SK-N-SH treated with all-trans-retinoic acid at 6 μM for 48 hours (cell line): ENCODE results near the gene HCFC2.

Experiments
- ATAC-seq: fragments of 200-7000 bp; cut with Tn5 transposase; 3 replicates; pipeline ENCODE4 v1.9.1; 2020; ENCODE audit warnings: mild to moderate bottlenecking, moderate library complexity
- ARNTL ChIP-seq: fragments of 450-650 bp; formaldehyde crosslinking; IDR thresholded peaks from 2 replicates; pipeline ENCODE4 v1.5.0; 2020; ENCODE audit warnings: low read depth, mild to moderate bottlenecking, moderate library complexity, borderline replicate concordance
- BACH2 ChIP-seq: fragments of 250-450 bp; sonication (Bioruptor Pico); IDR thresholded peaks from 2 replicates; pipeline ENCODE4 v1.9.0; 2021; ENCODE audit warnings: mild to moderate bottlenecking, borderline replicate concordance
- CSDC2 ChIP-seq: fragments of 250-450 bp; sonication (Bioruptor Pico); IDR thresholded peaks from 2 replicates; pipeline ENCODE4 v1.5.0; 2020; ENCODE audit warnings: mild to moderate bottlenecking, moderate library complexity
- ESRRG ChIP-seq: fragments of 250-450 bp; sonication (Bioruptor Pico); IDR thresholded peaks from 2 replicates; pipeline ENCODE4 v1.6.1; 2021; ENCODE audit warnings: mild to moderate bottlenecking
- GLIS3 ChIP-seq: fragments of 250-450 bp; sonication (Bioruptor Pico); IDR thresholded peaks from 2 replicates; pipeline ENCODE4 v1.5.0; 2020; ENCODE audit warnings: mild to moderate bottlenecking, moderate library complexity
- ISL1 ChIP-seq: fragments of 250-450 bp; sonication (Bioruptor Pico); IDR thresholded peaks from 2 replicates; pipeline ENCODE4 v2.1.2; 2022; ENCODE audit warnings: mild to moderate bottlenecking, moderate library complexity
- OSR1 ChIP-seq: fragments of 250-450 bp; sonication (Bioruptor Pico); IDR thresholded peaks from 2 replicates; pipeline ENCODE4 v1.8.0; 2022; ENCODE audit warnings: moderate library complexity, mild to moderate bottlenecking, inconsistent platforms
- PPARA ChIP-seq: fragments of 250-450 bp; sonication (Bioruptor Pico); IDR thresholded peaks from 2 replicates; pipeline ENCODE4 v1.5.0; 2020; ENCODE audit warnings: mild to moderate bottlenecking, borderline replicate concordance
- RARB ChIP-seq: fragments of 250-450 bp; sonication (Bioruptor Pico); IDR thresholded peaks from 2 replicates; pipeline ENCODE4 v1.8.0; 2021; ENCODE audit warnings: mild to moderate bottlenecking, moderate library complexity
- SNAI2 ChIP-seq: fragments of 250-450 bp; sonication (Bioruptor Pico); IDR thresholded peaks from 2 replicates; pipeline ENCODE4 v1.5.0; 2020; ENCODE audit warnings: mild to moderate bottlenecking, moderate library complexity
- TCF4 ChIP-seq: fragments of 250-450 bp; sonication (Bioruptor Pico); IDR thresholded peaks from 2 replicates; pipeline ENCODE4 v1.8.0; 2021; ENCODE audit warnings: mild to moderate bottlenecking, moderate library complexity, borderline replicate concordance
- TOX ChIP-seq: fragments of 250-450 bp; sonication (Bioruptor Pico); IDR thresholded peaks from 2 replicates; pipeline ENCODE4 v1.8.0; 2021; ENCODE audit warnings: mild to moderate bottlenecking, moderate library complexity, borderline replicate concordance
- ZC3H10 ChIP-seq: fragments of 250-450 bp; sonication (Bioruptor Pico); IDR thresholded peaks from 2 replicates; pipeline ENCODE4 v1.5.1; 2021; ENCODE audit warnings: mild to moderate bottlenecking, moderate library complexity
- ZFP3 ChIP-seq: fragments of 250-450 bp; sonication (Bioruptor Pico); IDR thresholded peaks from 2 replicates; pipeline ENCODE4 v1.5.0; 2020; ENCODE audit warnings: mild to moderate bottlenecking, moderate library complexity
- ZFP30 ChIP-seq: fragments of 450-650 bp; formaldehyde crosslinking; IDR thresholded peaks from 2 replicates; pipeline ENCODE4 v1.5.0; 2022; ENCODE audit warnings: mild to moderate bottlenecking, moderate library complexity
- ZNF565 ChIP-seq: fragments of 450-650 bp; formaldehyde crosslinking; conservative IDR thresholded peaks from 2 replicates; pipeline ENCODE4 v1.5.0; 2020; ENCODE audit warnings: low read depth, mild to moderate bottlenecking, moderate library complexity
- ZNF8 ChIP-seq: fragments of 450-650 bp; formaldehyde crosslinking; IDR thresholded peaks from 2 replicates; pipeline ENCODE4 v1.5.0; 2020; ENCODE audit warnings: mild to moderate bottlenecking, moderate library complexity
- TF ChIP-seq, protein P1 (sequence below): fragments of 250-450 bp; sonication (Bioruptor Pico); IDR thresholded peaks from 2 replicates; pipeline ENCODE4 v1.8.0; 2021; ENCODE audit warnings: low read depth, mild to moderate bottlenecking, moderate library complexity, borderline replicate concordance
- TF ChIP-seq, protein P2 (sequence below): fragments of 250-450 bp; sonication (Bioruptor Pico); IDR thresholded peaks from 2 replicates; pipeline ENCODE4 v1.5.0; 2020; ENCODE audit warnings: mild to moderate bottlenecking, moderate library complexity
- TF ChIP-seq, protein P3 (sequence below): fragments of 250-450 bp; sonication (Bioruptor Pico); IDR thresholded peaks from 2 replicates; pipeline ENCODE4 v1.8.0; 2020; ENCODE audit warnings: mild to moderate bottlenecking, moderate library complexity, borderline replicate concordance

The HCFC2 gene

DNA sequence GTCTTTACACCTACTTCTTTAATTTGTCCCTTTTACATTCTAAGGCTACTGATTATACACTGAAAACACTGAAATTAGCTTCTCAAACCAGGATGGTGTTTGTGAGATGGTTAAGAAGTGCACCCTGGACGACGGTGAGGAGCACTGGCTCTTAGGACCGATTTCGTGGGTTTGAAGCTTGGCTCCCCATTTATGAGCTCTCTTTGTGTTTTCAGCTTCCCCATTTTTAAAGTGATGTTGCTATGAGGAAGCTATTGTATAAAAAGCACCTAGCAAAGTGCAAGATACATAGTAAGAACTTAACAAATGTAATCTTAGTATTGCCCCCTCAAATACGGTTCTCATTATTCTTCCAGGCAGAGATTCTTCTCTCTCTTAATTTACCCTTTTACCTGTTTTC lies 69.0 kb downstream of the HCFC2 start:
- ATAC-seq, result no peak

DNA sequence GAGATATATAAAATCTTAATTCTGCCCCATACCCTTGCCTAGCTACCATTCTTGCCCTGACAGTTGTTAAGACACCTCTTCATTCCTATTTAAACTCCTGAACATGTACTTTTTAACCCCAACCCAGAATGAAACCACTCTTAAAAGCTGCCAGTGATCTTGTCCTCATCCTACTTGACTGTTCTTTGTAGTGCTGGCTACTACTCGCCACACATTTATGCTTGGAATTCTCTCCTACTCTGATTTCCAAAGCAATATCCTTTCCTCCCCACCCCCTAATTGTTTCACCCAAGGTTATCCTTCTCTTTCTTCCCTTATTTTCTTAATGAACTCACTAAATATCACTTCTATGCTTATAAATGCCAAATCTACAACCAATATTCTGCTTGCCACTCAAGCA lies 69.5 kb downstream of the HCFC2 start:
- ATAC-seq, result no peak
- TF ChIP-seq ZFP3 (CRISPR knock-in tag), result no peak
- no peak for TF ChIP-seq ZC3H10
- no peak for TF ChIP-seq RARB (CRISPR knock-in tag)
- TF ChIP-seq, protein P1, sequence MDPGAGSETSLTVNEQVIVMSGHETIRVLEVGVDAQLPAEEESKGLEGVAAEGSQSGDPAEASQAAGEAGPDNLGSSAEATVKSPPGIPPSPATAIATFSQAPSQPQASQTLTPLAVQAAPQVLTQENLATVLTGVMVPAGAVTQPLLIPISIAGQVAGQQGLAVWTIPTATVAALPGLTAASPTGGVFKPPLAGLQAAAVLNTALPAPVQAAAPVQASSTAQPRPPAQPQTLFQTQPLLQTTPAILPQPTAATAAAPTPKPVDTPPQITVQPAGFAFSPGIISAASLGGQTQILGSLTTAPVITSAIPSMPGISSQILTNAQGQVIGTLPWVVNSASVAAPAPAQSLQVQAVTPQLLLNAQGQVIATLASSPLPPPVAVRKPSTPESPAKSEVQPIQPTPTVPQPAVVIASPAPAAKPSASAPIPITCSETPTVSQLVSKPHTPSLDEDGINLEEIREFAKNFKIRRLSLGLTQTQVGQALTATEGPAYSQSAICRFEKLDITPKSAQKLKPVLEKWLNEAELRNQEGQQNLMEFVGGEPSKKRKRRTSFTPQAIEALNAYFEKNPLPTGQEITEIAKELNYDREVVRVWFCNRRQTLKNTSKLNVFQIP, result no peak
- TF ChIP-seq PPARA (CRISPR knock-in tag), result no peak
- TF ChIP-seq ISL1, result no peak
- TF ChIP-seq CSDC2, result no peak
- TF ChIP-seq ZFP30, result no peak
- no peak for TF ChIP-seq ZNF565 (CRISPR knock-in tag)
- TF ChIP-seq BACH2 (CRISPR knock-in tag), result no peak
- TF ChIP-seq ARNTL (CRISPR knock-in tag), result no peak
- TF ChIP-seq TOX (CRISPR knock-in tag), result no peak
- no peak for TF ChIP-seq TCF4 (CRISPR knock-in tag)
- TF ChIP-seq, protein P2, sequence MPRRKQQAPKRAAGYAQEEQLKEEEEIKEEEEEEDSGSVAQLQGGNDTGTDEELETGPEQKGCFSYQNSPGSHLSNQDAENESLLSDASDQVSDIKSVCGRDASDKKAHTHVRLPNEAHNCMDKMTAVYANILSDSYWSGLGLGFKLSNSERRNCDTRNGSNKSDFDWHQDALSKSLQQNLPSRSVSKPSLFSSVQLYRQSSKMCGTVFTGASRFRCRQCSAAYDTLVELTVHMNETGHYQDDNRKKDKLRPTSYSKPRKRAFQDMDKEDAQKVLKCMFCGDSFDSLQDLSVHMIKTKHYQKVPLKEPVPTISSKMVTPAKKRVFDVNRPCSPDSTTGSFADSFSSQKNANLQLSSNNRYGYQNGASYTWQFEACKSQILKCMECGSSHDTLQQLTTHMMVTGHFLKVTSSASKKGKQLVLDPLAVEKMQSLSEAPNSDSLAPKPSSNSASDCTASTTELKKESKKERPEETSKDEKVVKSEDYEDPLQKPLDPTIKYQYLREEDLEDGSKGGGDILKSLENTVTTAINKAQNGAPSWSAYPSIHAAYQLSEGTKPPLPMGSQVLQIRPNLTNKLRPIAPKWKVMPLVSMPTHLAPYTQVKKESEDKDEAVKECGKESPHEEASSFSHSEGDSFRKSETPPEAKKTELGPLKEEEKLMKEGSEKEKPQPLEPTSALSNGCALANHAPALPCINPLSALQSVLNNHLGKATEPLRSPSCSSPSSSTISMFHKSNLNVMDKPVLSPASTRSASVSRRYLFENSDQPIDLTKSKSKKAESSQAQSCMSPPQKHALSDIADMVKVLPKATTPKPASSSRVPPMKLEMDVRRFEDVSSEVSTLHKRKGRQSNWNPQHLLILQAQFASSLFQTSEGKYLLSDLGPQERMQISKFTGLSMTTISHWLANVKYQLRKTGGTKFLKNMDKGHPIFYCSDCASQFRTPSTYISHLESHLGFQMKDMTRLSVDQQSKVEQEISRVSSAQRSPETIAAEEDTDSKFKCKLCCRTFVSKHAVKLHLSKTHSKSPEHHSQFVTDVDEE (CRISPR knock-in tag), result no peak
- TF ChIP-seq SNAI2 (CRISPR knock-in tag), result no peak
- no peak for TF ChIP-seq ESRRG (CRISPR knock-in tag)
- no peak for TF ChIP-seq ZNF8 (CRISPR knock-in tag)
- no peak for TF ChIP-seq OSR1 (CRISPR knock-in tag)

More for the DNA sequence above, 69.0 kb downstream of the HCFC2 start:
- TF ChIP-seq, protein P3, sequence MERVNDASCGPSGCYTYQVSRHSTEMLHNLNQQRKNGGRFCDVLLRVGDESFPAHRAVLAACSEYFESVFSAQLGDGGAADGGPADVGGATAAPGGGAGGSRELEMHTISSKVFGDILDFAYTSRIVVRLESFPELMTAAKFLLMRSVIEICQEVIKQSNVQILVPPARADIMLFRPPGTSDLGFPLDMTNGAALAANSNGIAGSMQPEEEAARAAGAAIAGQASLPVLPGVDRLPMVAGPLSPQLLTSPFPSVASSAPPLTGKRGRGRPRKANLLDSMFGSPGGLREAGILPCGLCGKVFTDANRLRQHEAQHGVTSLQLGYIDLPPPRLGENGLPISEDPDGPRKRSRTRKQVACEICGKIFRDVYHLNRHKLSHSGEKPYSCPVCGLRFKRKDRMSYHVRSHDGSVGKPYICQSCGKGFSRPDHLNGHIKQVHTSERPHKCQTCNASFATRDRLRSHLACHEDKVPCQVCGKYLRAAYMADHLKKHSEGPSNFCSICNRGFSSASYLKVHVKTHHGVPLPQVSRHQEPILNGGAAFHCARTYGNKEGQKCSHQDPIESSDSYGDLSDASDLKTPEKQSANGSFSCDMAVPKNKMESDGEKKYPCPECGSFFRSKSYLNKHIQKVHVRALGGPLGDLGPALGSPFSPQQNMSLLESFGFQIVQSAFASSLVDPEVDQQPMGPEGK (CRISPR knock-in tag), result no peak
- TF ChIP-seq, protein P1, result no peak
- no peak for TF ChIP-seq GLIS3 (CRISPR knock-in tag)
- no peak for TF ChIP-seq ARNTL (CRISPR knock-in tag)
- TF ChIP-seq ZNF565 (CRISPR knock-in tag), result no peak
- no peak for TF ChIP-seq OSR1 (CRISPR knock-in tag)
- TF ChIP-seq ZC3H10, result no peak
- TF ChIP-seq ZFP30, result no peak
- TF ChIP-seq, protein P2 (CRISPR knock-in tag), result no peak
- no peak for TF ChIP-seq ISL1
- no peak for TF ChIP-seq ZNF8 (CRISPR knock-in tag)
- TF ChIP-seq TCF4 (CRISPR knock-in tag), result no peak
- TF ChIP-seq ZFP3 (CRISPR knock-in tag), result no peak
- TF ChIP-seq TOX (CRISPR knock-in tag), result no peak
- no peak for TF ChIP-seq PPARA (CRISPR knock-in tag)
